ENCODE results near the gene FBXO44.

The FBXO44 gene

GRCh38 chr1:11658542-11658941, 3.9 kb downstream of the FBXO44 start:
- no peak for DNase-seq
- no peak for TF ChIP-seq POLR2A (IDR thresholded peaks at IDR 0.05; ENCODE audit: low read length)
- TF ChIP-seq GATA1 (IDR thresholded peaks at IDR 0.05; ENCODE audit: low read depth, low read length): no peak

- DNase-seq: no peak
- TF ChIP-seq POLR2A (IDR thresholded peaks at IDR 0.05; ENCODE audit: low read length): no peak
- TF ChIP-seq GATA1 (IDR thresholded peaks at IDR 0.05; ENCODE audit: low read depth, low read length): no peak
Observed at GRCh38 chr1:11659748-11660147, 5.1 kb downstream of the FBXO44 start.

GRCh38 chr1:11661103-11661502, 6.4 kb downstream of the FBXO44 start:
- no peak for TF ChIP-seq POLR2A (IDR thresholded peaks at IDR 0.05; ENCODE audit: low read length)
- TF ChIP-seq GATA1 (IDR thresholded peaks at IDR 0.05; ENCODE audit: low read depth, low read length): no peak
- DNase-seq: no peak

- peak; percentile 43 for DNase-seq
- TF ChIP-seq POLR2A (IDR thresholded peaks at IDR 0.05; ENCODE audit: low read length) (no peak), GATA1 (IDR thresholded peaks at IDR 0.05; ENCODE audit: low read depth, low read length) (no peak)
Observed at GRCh38 chr1:11664336-11665065, 9.8 kb downstream of the FBXO44 start.

GRCh38 chr1:11668516-11668915, 13.8 kb downstream of the FBXO44 start:
- no peak for DNase-seq
- no peak for TF ChIP-seq POLR2A (IDR thresholded peaks at IDR 0.05; ENCODE audit: low read length)
- TF ChIP-seq GATA1 (IDR thresholded peaks at IDR 0.05; ENCODE audit: low read depth, low read length): no peak

GRCh38 chr1:11670747-11671146, 16.1 kb downstream of the FBXO44 start:
- no peak for DNase-seq
- no peak for TF ChIP-seq POLR2A (IDR thresholded peaks at IDR 0.05; ENCODE audit: low read length)

- TF ChIP-seq POLR2A (IDR thresholded peaks at IDR 0.05; ENCODE audit: low read length): no peak
- no peak for TF ChIP-seq GATA1 (IDR thresholded peaks at IDR 0.05; ENCODE audit: low read depth, low read length)
- no peak for DNase-seq
Observed at GRCh38 chr1:11671205-11671543, 16.5 kb downstream of the FBXO44 start.

- no peak for TF ChIP-seq POLR2A (IDR thresholded peaks at IDR 0.05; ENCODE audit: low read length)
- TF ChIP-seq GATA1 (IDR thresholded peaks at IDR 0.05; ENCODE audit: low read depth, low read length): no peak
- DNase-seq: peak; percentile 11 to 62
Observed at GRCh38 chr1:11671544-11672286, 17.0 kb downstream of the FBXO44 start.

GRCh38 chr1:11673089-11673769, 18.6 kb downstream of the FBXO44 start:
- TF ChIP-seq GATA1 (IDR thresholded peaks at IDR 0.05; ENCODE audit: low read depth, low read length) (no peak), POLR2A (IDR thresholded peaks at IDR 0.05; ENCODE audit: low read length) (no peak)
- no peak for DNase-seq

- TF ChIP-seq POLR2A (IDR thresholded peaks at IDR 0.05; ENCODE audit: low read length): no peak
- no peak for TF ChIP-seq GATA1 (IDR thresholded peaks at IDR 0.05; ENCODE audit: low read depth, low read length)
- no peak for DNase-seq
Observed at GRCh38 chr1:11674488-11674887, 19.8 kb downstream of the FBXO44 start.

GRCh38 chr1:11675325-11675724, 20.6 kb downstream of the FBXO44 start:
- no peak for TF ChIP-seq GATA1 (IDR thresholded peaks at IDR 0.05; ENCODE audit: low read depth, low read length)
- no peak for TF ChIP-seq POLR2A (IDR thresholded peaks at IDR 0.05; ENCODE audit: low read length)
- no peak for DNase-seq

GRCh38 chr1:11676386-11677103, 21.9 kb downstream of the FBXO44 start:
- DNase-seq: no peak
- no peak for TF ChIP-seq GATA1 (IDR thresholded peaks at IDR 0.05; ENCODE audit: low read depth, low read length)
- TF ChIP-seq POLR2A (IDR thresholded peaks at IDR 0.05; ENCODE audit: low read length): no peak

GRCh38 chr1:11678442-11678841, 23.8 kb downstream of the FBXO44 start:
- DNase-seq: no peak
- TF ChIP-seq POLR2A (IDR thresholded peaks at IDR 0.05; ENCODE audit: low read length) (no peak), GATA1 (IDR thresholded peaks at IDR 0.05; ENCODE audit: low read depth, low read length) (no peak)
